ENCODE data around the gene CLCF1. TPM values are rescaled to one million over a fixed set of nuclear protein-coding genes. Genes with fewer than 3 reads are reported as not detected.

The CLCF1 gene
- total and polyA plus RNA-seq, 2 of the 13 experiments (the other 11 are each of a cell fraction or from before 2014, with no cell fraction given): 0.49 to 0.78 TPM

DNA sequence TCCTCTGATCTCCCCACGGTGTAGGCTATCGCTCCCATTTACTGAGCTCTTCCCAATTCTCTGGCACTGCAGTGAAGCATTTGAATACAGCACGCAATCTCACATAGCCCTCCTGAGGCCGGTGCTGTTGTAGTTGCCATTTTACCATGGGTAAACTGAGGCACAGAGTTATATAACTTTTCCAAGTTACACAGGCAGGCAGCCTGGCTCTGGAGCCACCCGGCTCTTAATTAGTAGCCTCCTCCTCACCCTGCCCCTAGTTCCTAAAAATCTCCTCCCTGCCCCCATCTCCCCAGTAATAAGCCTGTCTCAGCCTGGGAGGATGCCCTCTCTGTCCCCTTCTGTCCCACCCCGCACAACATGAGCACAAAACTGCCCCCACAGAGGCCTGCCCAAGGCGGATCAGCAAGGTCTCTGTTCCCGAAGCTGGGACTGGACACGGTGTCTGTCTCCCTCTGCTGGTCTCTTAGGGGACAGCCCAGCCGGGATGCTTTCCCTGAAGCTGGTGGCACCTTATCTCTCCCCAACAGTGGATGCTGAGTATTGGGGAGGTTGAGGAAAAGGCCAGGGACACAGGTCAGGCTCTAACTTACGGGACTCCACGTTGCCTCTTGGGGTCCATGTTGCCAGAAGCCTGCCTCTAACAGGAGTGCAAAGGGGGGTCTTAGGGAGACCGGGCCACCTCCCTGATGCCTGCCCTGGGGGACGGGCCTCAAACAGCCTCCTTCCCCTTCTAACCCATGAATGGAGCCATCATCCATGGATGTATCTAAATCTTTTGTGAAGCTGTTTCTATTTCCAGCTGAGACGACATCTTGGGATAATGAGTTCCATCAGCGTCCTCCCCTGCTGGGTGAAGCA is 9.1 kb upstream of the CLCF1 start (continued):
- TF ChIP-seq, protein P1, sequence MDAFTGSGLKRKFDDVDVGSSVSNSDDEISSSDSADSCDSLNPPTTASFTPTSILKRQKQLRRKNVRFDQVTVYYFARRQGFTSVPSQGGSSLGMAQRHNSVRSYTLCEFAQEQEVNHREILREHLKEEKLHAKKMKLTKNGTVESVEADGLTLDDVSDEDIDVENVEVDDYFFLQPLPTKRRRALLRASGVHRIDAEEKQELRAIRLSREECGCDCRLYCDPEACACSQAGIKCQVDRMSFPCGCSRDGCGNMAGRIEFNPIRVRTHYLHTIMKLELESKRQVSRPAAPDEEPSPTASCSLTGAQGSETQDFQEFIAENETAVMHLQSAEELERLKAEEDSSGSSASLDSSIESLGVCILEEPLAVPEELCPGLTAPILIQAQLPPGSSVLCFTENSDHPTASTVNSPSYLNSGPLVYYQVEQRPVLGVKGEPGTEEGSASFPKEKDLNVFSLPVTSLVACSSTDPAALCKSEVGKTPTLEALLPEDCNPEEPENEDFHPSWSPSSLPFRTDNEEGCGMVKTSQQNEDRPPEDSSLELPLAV (CRISPR knock-in tag; conservative IDR thresholded peaks at IDR 0.05; ENCODE audit: low read depth): no peak
- no peak for TF ChIP-seq ZNF883 (CRISPR knock-in tag; IDR thresholded peaks at IDR 0.05; ENCODE audit: not compliant biosample characterization)
- TF ChIP-seq, protein P2, sequence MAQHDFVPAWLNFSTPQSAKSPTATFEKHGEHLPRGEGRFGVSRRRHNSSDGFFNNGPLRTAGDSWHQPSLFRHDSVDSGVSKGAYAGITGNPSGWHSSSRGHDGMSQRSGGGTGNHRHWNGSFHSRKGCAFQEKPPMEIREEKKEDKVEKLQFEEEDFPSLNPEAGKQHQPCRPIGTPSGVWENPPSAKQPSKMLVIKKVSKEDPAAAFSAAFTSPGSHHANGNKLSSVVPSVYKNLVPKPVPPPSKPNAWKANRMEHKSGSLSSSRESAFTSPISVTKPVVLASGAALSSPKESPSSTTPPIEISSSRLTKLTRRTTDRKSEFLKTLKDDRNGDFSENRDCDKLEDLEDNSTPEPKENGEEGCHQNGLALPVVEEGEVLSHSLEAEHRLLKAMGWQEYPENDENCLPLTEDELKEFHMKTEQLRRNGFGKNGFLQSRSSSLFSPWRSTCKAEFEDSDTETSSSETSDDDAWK (CRISPR knock-in tag; IDR thresholded peaks at IDR 0.05): no peak
- no peak for TF ChIP-seq SAFB2 (CRISPR knock-in tag; IDR thresholded peaks at IDR 0.05; ENCODE audit: borderline replicate concordance, low read depth)
- no peak for TF ChIP-seq HNRNPLL (IDR thresholded peaks at IDR 0.05; ENCODE audit: low read depth, low read length, poor library complexity, severe bottlenecking)
- no peak for TF ChIP-seq PHF21A (CRISPR knock-in tag; IDR thresholded peaks at IDR 0.05)
- TF ChIP-seq ZNF414 (CRISPR knock-in tag; IDR thresholded peaks at IDR 0.05): no peak
- TF ChIP-seq, protein P3, sequence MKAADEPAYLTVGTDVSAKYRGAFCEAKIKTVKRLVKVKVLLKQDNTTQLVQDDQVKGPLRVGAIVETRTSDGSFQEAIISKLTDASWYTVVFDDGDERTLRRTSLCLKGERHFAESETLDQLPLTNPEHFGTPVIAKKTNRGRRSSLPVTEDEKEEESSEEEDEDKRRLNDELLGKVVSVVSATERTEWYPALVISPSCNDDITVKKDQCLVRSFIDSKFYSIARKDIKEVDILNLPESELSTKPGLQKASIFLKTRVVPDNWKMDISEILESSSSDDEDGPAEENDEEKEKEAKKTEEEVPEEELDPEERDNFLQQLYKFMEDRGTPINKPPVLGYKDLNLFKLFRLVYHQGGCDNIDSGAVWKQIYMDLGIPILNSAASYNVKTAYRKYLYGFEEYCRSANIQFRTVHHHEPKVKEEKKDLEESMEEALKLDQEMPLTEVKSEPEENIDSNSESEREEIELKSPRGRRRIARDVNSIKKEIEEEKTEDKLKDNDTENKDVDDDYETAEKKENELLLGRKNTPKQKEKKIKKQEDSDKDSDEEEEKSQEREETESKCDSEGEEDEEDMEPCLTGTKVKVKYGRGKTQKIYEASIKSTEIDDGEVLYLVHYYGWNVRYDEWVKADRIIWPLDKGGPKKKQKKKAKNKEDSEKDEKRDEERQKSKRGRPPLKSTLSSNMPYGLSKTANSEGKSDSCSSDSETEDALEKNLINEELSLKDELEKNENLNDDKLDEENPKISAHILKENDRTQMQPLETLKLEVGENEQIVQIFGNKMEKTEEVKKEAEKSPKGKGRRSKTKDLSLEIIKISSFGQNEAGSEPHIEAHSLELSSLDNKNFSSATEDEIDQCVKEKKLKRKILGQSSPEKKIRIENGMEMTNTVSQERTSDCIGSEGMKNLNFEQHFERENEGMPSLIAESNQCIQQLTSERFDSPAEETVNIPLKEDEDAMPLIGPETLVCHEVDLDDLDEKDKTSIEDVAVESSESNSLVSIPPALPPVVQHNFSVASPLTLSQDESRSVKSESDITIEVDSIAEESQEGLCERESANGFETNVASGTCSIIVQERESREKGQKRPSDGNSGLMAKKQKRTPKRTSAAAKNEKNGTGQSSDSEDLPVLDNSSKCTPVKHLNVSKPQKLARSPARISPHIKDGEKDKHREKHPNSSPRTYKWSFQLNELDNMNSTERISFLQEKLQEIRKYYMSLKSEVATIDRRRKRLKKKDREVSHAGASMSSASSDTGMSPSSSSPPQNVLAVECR (CRISPR knock-in tag; IDR thresholded peaks at IDR 0.05; ENCODE audit: borderline replicate concordance): no peak
- TF ChIP-seq ZFP36 (IDR thresholded peaks at IDR 0.05; ENCODE audit: borderline replicate concordance, low read depth, low read length, partially characterized antibody): peak; percentile 72
- no peak for TF ChIP-seq ARNT (IDR thresholded peaks at IDR 0.05)
- no peak for TF ChIP-seq ZBTB7B (CRISPR knock-in tag; IDR thresholded peaks at IDR 0.05)
- TF ChIP-seq, protein P4, sequence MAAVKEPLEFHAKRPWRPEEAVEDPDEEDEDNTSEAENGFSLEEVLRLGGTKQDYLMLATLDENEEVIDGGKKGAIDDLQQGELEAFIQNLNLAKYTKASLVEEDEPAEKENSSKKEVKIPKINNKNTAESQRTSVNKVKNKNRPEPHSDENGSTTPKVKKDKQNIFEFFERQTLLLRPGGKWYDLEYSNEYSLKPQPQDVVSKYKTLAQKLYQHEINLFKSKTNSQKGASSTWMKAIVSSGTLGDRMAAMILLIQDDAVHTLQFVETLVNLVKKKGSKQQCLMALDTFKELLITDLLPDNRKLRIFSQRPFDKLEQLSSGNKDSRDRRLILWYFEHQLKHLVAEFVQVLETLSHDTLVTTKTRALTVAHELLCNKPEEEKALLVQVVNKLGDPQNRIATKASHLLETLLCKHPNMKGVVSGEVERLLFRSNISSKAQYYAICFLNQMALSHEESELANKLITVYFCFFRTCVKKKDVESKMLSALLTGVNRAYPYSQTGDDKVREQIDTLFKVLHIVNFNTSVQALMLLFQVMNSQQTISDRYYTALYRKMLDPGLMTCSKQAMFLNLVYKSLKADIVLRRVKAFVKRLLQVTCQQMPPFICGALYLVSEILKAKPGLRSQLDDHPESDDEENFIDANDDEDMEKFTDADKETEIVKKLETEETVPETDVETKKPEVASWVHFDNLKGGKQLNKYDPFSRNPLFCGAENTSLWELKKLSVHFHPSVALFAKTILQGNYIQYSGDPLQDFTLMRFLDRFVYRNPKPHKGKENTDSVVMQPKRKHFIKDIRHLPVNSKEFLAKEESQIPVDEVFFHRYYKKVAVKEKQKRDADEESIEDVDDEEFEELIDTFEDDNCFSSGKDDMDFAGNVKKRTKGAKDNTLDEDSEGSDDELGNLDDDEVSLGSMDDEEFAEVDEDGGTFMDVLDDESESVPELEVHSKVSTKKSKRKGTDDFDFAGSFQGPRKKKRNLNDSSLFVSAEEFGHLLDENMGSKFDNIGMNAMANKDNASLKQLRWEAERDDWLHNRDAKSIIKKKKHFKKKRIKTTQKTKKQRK (IDR thresholded peaks at IDR 0.05; ENCODE audit: low read length): no peak
- TF ChIP-seq ZNF451 (CRISPR knock-in tag; IDR thresholded peaks at IDR 0.05): no peak
- TF ChIP-seq, protein P5, sequence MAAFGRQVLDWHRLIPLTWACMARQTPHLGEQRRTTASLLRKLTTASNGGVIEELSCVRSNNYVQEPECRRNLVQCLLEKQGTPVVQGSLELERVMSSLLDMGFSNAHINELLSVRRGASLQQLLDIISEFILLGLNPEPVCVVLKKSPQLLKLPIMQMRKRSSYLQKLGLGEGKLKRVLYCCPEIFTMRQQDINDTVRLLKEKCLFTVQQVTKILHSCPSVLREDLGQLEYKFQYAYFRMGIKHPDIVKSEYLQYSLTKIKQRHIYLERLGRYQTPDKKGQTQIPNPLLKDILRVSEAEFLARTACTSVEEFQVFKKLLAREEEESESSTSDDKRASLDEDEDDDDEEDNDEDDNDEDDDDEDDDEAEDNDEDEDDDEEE (CRISPR knock-in tag; IDR thresholded peaks at IDR 0.05): no peak
- TF ChIP-seq CC2D1A (CRISPR knock-in tag; IDR thresholded peaks at IDR 0.05): no peak

Data from HepG2 (cell line).